Measurements from ENCODE around the gene TIGAR.

Gene TIGAR

DNA sequence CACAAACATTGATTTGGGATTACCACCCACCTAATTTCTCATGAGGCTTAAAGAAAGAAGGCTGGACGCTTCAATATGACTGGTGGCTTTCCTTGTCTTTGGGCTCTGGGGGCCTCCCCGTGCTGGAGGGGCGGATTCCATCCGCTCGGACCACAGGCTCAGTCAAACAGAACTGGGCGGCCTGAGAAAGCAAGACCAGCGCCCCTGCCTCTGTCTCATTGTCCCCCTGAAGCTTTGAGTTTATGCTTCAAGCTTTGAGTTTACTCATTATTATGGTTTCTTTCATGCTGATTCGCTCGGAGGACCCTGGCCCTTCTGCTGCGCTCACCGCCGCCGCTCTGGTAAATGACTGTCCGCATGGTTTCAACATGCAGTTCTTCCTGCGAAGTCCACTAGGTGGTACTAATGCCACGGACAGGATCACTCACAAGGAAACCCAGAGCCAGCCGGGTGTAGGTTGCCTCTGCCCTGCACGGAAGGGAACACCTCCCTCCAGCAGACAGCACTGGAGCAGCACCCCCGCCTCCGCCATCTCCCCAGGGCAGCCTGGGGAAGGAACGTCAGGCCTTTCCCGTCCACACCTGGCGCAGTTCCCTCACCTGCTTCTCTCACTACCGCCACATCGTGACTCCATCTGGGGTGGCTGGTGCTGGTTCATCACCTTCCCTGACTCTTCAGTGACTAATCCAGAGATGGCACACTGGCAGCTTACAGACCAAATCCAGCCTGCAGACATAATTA lies 13.2 kb upstream of the TIGAR start:
- DNase-seq = no peak

DNA sequence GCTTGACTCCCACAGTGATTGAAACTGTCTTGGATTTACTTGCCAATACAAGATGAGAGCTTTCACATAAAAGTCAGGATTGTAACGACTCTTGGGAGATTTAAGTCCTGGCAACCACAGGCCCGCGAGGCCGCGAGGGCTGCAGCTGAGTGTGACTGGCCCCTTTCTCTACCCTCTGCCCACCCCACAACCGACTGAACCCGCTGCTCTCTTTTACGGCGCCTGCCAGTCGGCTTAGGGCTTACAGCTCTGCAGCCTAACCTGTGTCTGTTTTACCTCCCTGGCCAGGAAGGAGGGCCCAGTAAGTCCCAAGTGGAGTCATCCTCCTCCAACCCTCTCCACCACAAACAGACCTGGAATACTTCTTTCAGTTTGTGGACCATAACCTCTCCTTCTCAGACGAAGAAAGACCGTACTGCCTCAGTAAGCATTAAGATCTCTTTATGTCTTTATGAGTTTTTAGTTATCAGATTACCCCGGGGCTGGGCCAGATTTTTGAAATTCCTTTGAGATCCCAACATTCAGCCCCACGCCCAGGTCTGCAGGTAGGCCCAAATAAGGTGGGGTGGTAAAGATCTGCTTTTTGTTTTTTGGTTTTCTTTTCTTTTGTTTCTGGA lies 12.6 kb upstream of the TIGAR start:
- DNase-seq = no peak

DNA sequence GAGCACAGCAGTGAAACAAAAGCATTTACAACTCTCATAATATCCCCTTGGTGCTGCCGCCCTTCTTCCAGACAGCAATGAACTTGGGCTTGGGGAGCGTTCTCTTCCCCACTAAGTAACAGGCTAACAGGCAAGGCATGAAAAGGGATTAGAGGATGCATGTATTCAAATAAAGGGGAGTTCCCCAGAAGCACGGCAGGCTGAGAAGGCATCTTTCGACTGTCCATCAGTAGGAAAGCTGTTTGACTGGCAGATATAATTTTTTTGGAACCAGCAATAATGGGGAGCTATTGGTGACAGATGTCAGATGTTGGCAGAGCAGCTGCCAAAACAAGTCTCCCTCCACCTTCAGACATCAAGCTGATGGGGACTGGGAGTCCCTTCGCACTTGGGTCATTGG lies 9.2 kb upstream of the TIGAR start:
- no peak for DNase-seq

DNA sequence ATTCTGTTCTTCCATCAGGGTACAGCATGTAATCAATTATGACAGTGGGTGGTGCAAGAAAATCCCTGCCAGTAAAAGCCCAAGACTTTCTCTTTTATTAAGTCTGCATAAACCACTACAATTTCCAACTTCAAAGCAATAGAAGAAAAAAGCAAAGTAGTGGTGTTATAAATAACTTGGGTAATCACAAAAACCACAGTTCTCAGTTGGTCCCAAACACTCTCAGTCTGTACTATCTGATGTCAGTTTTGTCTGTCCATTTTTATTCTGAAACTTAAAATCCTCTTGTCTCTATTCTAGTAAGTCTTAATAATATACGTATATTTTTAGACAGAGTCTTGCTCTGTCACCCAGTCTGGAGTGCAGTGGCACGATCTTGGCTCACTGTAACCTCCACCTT lies 8.8 kb upstream of the TIGAR start:
- no peak for DNase-seq

DNA sequence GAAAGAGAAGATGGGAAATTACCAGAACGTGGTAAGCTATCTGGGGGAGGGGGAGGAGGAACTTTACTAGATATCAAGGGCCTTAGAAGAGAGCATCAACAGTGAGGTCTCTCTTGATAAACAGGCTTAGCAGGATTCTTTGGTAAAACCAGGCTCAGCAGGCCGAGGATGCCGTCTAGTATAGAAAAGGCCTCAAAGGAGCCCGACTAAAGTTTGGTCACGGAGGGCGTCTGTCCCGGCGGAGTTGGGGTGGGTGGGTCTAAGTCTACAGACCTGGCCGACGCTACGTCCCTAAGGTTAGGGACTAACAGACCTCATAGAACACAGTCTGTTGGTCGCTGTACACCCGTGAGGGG lies 538 bp upstream of the TIGAR start:
- DNase-seq = no peak

DNA sequence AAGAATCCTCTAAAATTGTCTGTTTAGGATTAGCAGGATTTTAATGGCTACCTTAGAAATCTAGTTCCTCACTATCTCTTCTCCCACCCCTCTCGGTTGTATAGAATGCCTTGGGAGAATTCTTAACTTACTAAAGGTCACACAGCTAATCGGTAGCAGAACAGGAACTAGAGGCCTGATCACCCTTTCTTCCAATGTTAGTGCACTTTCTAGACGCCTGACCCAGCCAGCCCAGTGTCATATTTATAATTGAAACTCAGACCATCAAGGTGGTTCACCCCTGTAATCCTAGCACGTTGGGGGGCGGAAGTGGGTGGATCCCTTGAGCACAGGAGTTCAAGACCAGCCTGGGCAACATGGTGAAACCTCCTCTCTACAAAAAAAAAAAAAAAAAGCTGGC lies 1.7 kb downstream of the TIGAR start:
- DNase-seq = no peak

DNA sequence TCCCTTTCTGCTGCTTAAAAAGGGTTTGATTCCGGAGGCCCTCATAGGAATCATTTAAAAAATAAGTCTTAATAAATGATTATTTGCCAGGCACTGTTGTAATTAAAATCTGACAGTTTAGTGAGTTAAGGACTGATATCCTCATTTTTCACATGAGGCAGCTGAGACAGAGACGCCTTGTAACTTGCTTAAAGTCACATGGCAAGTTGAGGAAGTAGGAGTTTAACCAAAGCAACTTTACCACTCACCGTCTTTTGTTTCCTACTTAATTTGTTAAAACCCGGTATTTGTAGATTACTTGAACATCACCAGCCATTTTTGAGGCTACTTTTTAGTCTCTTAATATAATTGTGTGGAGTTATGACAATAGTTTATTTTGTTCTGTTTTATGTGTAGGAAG lies 2.4 kb downstream of the TIGAR start:
- DNase-seq = no peak

DNA sequence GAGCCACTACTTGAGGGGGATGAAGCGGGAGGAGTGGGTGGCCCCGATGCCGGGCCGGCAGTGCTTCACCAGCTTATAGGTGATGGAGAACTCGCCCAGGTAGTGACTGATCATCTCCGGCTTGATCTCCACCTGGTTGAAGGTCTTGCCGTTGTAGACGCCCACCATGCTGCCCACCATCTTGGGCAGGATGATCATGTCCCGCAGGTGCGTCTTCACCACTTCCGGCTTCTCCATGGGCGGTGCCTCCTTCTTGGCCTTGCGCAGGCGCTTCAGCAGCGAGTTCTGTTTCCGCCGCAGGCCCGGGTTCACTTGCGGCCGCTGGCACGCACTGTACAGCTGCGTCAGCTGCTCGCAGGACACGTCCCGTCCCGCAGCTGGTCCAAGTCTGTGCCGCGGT lies 3.4 kb downstream of the TIGAR start:
- DNase-seq = no peak

DNA sequence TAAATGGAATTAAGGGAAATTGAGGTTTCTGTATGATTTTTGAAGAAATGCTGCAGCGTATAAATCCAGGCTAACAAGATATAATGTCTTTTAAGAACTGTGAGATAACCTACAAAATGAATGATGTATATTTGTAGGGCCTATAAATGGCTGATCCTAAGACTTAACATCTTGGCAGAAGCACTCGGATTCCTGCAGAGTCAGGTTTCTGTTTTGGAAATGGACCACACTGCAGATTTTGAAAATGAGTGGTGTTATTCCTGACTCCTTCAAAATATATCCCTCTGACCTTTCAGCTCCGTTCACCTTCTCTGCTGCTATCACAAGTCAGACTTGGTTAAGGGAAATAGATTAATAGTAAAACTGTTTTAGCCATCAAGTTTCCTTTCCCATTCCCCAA lies 5.0 kb downstream of the TIGAR start:
- DNase-seq = no peak

DNA sequence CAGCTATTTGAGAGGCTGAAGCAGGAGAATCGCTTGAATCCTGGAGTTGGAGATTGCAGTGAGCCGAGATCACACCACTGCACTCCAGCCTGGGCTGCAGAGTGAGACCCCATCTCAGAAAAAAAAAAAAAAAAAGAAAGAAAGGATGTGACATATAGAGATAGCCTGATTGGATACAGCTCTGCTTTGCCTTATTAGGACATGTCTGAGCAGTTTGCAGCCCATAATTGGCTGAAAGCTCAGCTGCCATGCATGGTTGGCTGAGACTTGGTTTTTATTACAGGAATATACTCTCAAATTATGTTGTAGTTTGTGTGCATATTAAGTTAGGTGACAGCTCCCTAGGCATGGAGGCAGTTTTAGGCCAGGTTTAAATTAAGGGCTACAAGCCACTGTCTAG lies 6.3 kb downstream of the TIGAR start:
- DNase-seq = no peak

DNA sequence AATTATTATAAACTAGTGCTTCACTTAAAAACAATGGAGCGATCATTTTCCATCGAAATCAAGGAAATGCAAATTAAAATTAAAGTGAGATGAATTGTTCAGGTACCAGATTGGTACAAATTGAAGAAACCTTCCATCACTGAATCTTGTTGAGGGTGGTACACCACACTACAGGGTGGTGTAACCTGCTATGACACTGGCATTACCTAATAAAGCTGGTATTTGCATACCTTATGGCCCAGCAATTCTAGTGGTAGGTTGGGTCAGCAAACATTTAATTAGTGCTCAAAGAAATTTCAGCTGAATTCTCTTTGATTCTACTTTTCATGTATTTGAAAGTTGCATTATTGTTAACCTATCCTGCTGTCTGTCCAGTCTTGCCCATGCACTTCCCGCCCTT lies 9.2 kb downstream of the TIGAR start:
- no peak for DNase-seq

DNA sequence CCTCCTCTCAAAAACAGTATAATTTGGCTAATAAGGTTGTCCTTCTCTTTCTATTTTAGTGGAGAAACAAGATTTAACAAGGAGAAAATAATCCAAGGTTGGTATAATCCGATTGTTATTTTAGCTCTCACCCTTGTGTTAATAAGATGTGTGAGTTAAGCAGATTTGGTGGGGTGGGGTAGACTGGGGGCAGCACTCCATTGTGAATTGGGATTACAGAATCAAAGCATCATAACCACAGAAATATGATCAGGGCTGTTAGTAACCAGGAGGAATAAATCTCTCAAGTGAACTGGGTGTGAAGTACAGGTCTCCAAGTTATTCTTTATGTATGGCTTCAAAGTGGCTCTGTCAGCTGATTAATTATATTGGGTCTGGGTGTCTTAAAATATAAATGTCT lies 10.2 kb downstream of the TIGAR start:
- DNase-seq = no peak

DNA sequence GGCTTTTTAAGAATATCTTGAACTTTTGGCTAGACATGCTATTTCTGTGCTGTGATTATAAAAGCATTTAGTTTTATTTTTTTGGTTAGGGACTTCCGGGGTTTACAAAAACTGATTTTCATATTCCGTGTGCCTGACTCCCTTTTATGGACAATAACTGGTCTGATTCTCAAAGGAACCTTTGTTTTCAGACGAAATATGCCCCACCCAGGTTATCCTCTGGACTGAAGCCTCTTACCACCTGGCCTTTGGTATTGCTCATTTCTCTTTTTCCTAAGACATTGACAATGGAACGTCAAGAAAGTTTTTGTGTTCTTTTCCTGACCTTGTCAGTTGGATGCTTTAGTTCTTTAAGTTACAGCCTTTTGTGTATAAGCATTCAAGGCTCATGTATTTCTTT lies 10.8 kb downstream of the TIGAR start:
- no peak for DNase-seq

DNA sequence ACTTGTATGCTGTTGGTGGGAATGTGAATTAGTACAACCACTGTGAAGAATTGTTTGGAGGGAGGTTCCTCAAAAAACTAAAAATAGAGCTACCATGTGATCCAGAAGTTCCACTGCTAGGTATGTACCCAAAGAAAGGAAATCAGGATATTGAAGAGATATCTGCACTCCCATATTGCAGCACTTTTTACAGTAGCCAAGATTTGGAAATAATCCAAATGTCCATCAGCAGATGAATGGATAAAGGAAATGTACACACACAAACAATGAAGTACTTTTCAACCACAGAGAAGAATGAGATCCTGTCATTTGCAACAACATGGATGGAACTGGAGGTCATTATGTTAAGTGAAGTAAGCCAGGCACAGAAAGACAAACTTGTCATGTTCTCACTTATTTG lies 25.9 kb downstream of the TIGAR start:
- DNase-seq = no peak

DNA sequence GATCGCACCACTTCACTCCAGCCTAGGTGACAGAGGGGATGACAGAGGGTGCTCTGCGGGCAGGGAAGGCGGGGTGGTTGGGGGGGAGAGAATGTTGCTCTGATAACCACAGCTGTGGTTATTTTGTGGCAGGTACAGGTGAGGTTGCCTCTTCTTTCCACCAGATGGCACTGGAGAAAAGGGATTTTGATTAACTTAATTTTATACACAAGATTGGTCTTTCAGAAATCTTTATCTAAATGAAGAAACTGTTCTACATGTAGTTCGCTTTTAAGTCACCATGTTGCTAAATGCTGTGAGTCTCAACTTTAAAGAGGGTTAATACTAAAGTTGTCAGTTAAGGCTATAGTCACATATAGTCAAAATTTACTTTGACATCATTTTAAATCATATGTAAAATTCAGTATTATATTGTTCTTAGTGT lies 32.8 kb downstream of the TIGAR start:
- no peak for DNase-seq

DNA sequence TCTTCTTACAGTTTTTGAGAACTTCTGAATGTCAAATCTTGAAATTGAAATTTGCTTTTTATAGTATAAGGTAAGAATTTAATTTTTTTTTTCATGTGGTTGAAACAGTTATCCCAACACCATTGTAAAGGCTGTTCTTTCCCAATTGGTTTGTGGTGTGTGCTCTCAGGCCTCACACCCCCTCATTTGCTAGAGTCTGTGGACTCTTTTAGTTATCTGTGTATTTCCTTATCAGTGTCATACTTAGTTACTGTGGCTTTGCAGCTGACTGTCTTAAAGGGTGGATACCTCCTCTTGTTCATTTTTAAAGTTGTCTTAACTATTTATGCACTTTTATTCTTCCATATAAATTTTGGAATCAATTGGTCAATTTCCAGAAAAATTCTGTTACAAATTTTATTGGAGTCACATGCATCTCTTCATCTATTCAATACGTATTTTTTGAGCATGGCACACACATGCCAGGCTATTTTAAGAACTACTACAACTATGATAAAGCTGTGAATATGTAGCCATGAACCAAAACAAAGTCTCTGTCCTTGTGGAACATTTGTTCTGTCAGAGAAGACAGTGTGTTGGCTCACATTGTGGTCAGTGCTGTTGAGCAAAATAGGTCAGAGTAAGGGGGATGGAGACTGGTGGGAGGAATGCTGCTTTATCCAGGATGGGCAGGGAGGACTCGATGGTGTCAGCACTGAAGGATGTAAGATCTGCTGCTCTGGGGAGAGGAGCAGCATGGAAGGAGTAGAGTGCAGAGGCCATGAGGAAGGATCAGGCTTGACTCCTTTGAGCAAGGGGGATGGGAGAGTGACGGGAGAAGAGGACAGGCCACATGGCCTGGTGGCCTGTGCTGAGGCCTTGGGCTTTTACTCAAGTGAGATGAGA lies 34.4 kb downstream of the TIGAR start:
- DNase-seq = no peak

DNA sequence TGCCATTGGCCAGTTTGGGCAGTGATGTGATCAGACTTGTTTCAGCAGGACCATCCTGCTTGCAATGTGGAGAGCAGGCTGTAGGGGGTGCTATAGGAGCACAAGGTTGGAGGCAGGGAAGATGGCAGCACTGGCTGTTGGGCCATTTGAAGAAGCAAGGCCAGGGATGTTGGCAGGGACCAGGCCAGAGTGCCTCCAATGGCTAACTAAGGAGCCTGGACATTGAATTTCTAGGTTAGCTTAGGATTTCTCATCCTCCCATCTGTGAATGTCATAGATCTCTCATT lies 35.0 kb downstream of the TIGAR start:
- no peak for DNase-seq

DNA sequence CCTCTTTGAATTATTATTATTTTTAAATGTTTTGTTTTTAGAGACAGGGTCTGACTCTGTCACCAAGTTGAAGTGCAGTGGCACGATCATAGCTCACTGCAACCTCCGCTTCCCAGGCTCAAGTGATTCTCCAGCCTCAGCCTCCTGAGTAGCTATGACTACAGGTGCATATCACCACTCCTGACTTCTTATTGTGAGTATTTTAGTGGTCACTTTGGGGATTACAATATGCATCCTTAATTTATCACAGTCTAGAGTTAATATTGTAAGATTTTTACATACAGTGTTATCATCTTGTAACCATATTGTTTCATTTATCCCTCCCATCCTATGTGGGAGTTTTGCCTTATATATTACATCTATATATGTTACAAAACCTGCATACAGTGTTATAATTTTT lies 45.1 kb downstream of the TIGAR start:
- DNase-seq = no peak

DNA sequence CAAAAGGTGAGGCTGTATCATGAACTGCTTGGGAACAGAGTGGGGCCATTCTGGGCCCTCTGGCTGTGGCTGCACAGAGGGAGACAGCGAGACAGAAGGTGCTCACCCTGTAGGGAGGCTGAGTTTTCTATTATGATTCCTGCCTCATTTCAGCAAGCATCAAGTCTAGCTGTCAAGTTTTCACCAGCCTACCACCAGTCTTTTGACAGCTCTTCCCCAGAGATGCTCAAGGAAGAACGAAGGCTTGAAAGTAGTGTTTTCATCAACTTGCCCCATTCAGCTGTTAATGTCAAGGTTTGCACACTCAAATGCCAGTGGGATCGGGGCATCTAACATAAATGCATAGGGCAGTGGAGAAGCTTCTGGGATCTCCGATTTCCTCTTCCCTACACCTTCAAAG lies 48.5 kb downstream of the TIGAR start:
- no peak for DNase-seq

DNA sequence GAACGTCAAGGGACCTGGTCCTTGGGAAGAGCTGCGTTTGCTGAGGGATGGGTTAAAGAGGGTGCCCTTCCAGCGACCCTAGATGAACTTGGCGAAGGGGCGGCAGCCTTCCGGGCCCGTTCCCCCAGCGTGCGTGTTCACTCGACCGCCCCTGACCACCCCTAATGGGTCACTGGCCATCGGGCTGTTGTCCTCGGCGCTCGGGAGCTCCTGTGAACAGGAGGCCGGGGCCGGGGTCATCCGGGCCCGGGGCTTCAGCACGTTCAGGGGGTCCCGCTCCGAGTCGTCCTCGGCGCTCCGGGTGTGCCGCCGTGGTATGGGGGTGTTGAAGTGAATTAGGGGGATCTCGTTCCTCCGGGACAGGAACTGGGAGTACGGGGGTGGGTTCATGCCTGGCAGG lies 49.3 kb downstream of the TIGAR start:
- no peak for DNase-seq

DNA sequence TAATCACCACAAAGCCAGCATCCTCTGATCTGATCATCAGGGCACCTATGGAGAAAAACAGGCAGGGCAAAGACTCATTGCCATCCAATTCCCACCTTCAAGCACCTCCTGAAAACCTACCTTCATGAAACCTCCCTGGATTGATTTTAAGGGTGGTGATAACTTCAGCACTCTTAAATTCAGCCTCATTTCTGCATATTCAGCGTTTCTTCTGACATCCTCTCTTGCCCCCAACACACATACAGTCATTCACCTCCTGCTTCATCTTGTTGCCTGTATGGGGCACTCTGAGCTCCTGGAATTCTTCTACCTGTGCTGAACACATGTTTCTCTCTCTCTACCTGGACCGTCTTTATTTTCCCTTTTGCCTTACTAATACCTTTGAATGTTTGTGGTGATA lies 51.6 kb downstream of the TIGAR start:
- no peak for DNase-seq

DNA sequence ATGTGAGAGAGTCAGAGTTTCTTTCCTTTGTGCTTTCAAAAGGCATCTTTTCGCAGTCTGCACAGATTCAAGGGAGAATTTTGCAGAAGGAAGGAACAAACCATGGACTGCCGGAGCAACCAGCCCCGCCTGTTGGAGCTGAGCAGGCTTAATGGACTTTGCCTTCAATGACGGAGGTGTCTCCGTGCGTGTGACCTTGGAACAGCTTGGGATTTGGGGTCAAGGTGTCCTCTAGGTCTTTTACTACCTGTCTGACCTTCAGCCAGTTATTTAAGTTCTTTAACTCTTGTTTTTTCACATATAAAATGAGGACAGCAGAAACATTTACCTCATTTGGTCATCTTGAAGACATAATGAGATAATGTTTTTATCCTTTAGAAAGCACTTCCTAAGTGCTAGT lies 54.4 kb downstream of the TIGAR start:
- no peak for DNase-seq

DNA sequence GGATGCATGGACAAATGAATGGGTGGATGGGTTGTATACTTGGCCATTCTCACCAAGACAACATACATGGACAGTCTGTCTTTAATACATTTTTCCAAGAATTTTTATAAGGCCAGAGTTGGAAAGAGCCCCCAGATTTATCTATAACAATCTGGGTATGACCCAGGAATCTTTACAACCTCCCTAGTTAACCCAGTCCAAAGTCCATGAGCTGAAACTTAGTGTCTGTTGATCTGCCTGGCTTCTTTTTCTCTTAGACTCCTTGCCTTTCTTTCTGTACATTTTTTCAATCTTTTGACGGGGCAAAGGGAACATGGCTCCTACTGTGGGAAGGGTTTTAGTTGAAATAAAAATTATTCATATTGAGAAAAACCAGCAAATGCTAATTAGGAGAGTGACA lies 57.8 kb downstream of the TIGAR start:
- DNase-seq = no peak

DNA sequence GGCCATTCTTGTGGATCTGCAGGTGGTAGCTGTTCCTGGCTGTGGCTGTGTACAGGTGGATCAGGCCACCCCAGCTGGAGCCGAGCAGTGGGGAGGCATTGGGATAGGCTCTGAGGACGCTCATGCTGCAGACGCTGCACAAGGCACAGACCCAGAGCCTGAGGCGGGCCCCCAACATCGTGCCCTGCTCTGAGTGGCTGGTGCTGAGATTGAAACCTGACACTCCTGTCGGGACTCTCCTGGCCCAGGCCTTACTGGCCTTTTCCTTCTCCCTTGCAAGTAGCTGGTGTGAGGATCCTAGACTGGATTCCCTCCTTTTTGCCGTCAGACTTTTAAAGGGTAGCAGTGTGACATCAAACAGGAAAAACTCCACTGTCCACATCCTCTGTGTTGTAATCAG lies 58.4 kb downstream of the TIGAR start, which contains the start of gene FGF23:
Gene FGF23, minus strand, starts transcription at position 308 of the 400 bp plus-strand sequence. Its CDS starts 130 bp downstream, at position 178.
- DNase-seq = no peak
